WI38 (cell line): ENCODE data around the gene WFDC1.

Experiments used
- H3K4me3 ChIP-seq: 2 replicates; pipeline ENCODE4 v1.5.1; 2011; ENCODE audit warnings: low read depth, mild to moderate bottlenecking, control low read depth, low read length
- CTCF ChIP-seq: IDR thresholded peaks from 2 replicates; pipeline ENCODE4 v1.5.1; 2012; ENCODE audit warnings: low read depth, mild to moderate bottlenecking, control low read depth, low read length

Gene WFDC1

GRCh38 chr16:84357191-84357651, 62.5 kb downstream of the WFDC1 start:
- H3K4me3 ChIP-seq, result no peak overlapping the region
- no peak for TF ChIP-seq CTCF

DNA sequence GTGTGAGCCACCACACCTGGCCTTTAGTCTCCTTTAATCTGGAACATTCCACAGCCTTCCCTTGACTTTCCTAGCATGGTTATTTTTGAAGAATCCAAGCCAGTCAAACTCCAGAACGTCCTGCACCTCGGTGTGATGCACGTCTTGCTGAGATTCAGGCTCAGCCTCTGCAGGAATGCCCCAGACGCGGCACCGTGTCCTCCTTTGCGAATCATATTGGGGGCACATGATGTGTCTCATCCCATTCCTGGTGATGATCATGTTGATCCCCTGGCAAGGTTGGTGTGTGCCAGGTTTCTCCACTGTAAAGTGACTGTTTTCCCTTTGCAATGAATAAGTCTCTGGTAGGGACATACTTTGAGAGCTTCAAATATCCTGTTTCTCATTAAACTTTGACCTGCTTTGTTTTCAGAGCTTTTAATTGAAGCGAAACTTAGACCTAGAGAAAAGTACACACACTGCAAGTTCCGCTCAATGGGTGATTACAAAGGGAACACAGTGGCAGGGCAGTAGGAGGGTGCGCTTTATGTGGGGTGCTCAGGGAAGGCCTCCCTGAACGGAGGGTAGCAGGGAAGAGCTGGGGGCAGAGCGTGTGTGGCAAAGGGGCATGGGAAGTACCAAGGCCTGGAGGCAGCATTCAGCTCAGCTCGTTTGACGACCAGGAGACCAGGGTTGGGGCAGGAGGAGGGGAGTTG, 64.1 kb downstream of the WFDC1 start:
- TF ChIP-seq CTCF, result no peak
- H3K4me3 ChIP-seq, result no peak overlapping the region

GRCh38 chr16:84359326-84359725, 64.6 kb downstream of the WFDC1 start:
- no peak overlapping the region for H3K4me3 ChIP-seq
- no peak for TF ChIP-seq CTCF

DNA sequence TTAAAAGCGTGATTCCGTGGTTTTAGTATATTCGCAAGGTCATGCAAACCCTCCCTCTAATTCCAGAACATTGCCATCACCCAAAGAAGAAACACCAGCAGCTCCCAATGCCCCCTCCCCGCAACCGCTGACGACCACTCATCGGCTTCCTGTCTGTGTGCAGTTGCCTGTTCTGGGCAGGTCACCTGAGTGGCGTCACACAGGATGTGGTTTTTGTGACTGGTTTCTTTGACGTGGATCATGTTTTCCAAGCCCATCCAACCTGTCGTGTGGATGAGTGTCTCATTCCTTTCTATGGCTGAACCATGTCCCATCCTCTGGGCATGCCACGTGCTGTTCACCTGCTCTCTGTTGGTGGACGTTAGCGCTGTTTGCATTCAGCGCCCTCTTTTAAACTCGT, 65.5 kb downstream of the WFDC1 start:
- H3K4me3 ChIP-seq, result no peak overlapping the region
- TF ChIP-seq CTCF, result no peak

DNA sequence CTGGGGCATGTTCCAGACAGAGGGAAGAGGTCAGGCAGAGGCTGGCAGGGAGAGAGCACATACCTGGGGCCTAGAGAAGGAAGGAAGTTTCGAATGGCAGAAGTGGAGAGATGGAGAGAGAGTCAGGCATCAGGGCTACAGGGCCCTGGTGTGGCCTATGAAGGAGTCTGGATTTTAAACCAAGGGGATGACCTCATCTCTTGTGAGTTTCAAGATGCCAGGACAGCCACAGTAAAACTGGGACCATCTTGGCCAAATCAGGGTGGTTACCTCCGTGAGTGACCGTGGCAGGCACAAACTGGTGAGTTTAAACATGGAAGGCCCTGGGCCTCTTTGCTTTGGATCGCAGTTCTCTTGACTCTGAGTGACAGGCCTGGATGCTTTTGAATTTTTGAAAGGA, 66.1 kb downstream of the WFDC1 start:
- TF ChIP-seq CTCF, result no peak
- no peak overlapping the region for H3K4me3 ChIP-seq

DNA sequence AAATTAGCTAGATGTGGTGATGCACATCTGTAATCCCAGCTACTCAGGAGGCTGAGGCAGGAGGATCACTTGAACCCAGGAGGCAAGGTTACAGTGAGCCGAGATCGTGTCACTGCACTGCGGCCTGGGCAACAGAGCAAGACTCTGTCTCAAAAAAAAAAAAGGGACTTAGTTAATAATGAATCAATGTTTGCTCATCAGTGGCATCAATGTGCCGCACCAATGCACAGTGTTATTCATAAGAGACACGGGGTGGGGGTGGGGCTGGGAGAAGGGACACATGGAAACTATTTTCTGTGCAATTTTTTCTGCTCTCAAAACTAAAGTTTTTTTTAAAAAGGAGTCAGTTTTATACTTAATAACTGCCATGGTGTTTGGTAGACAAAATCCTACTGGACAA, 66.9 kb downstream of the WFDC1 start:
- no peak overlapping the region for H3K4me3 ChIP-seq
- TF ChIP-seq CTCF, result no peak

DNA sequence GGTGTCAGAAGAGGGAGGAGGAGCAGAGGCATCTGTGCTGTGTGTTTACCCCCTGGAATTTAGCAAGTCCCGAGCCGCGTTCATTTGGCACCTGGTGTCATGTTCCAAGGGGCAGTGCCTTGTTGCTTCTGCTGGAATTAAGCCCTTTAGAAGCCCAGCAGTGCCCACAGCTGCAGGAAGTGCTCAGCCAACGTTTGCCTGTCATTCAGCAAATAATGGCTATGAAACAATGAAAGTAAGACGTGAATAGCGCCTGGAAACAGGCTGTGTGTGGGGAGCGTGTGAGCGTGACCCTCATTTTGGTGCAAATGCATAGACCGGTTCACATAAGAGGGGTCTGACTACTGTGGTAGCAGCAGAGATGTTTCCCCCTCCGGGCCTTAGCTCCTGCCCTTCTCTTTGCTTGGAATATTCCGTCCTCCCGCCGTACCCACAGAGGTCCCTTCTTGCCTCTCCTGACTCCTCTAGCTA, 67.8 kb downstream of the WFDC1 start:
- H3K4me3 ChIP-seq, result no peak overlapping the region
- no peak for TF ChIP-seq CTCF
